Right ventricle myocardium inferior (tissue), 1 donor: ENCODE data around the gene DCX. TPM values are rescaled to one million over a fixed set of nuclear protein-coding genes. Genes with fewer than 3 reads are reported as not detected.
A peak's percentile ranks its signal among the peaks of the same experiment; 100 is the strongest.

Experiments
- ATAC-seq: fragments of 200-7000 bp; cut with Tn5 transposase; one replicate; pipeline ENCODE4 v1.9.1; 2020; ENCODE audit warnings: mild to moderate bottlenecking, moderate library complexity
- DNase-seq: peaks from one replicate; pipeline ENCODE4 v3.0.0; 2021; ENCODE audit errors: missing footprints
- intact Hi-C: fragments of 100-400 bp; cut with DNase I; formaldehyde crosslinking; loops from one replicate; pipeline ENCODE4 v1.11.0; 2022
- long read RNA-seq: library from polyadenylated mRNA; unstranded; transcript quantifications from one replicate; pipeline ENCODE4 v2.0.0, GENCODE V29; 2021
- total RNA-seq: library from RNA; stranded (reverse); fragmentation: NEBNext Ultra II Directional; extraction: Animal tissue kit (Norgen Biotek cat#: 25700); gene quantifications from one replicate; pipeline ENCODE4 v1.2.1, GENCODE V29; 2021
- donor health status: DM: no; HTN: yes; CAD: no; lungs with severe emphysema.

DCX gene
- not detected for total RNA-seq
- long read RNA-seq, result 0 reads

DNA sequence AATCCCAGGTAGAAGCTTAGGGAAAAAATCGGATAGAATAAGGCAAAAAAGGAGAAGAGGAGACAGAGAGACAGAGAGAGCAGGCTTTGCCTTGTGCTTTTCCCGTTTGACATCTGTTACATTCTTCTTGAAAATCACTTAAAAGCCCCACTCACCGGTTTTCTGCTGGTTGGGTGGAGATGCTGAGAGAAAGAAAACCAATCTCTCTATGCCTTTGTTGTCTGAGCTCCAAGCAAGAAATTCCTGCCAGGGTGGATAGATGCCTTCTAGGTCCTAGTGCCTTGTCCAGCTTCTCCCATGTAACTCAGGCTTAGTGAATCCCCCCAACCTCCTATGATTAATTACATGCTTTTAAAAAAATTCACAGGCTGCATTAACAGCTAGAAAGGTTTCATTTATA lies at the start of gene DCX:
TSS of gene DCX (minus strand) at position 210 of the 400 bp plus-strand sequence. CDS start 1,794 bp downstream, outside the sequence.
- ATAC-seq (no peak), DNase-seq (no peak)
- intact Hi-C loops, result no loop called here

- ATAC-seq, result no peak
- no peak for DNase-seq
- intact Hi-C loops, result no loop called here
Observed at GRCh38 chrX:111460607-111461006, 48.6 kb upstream of the DCX start.

DNA sequence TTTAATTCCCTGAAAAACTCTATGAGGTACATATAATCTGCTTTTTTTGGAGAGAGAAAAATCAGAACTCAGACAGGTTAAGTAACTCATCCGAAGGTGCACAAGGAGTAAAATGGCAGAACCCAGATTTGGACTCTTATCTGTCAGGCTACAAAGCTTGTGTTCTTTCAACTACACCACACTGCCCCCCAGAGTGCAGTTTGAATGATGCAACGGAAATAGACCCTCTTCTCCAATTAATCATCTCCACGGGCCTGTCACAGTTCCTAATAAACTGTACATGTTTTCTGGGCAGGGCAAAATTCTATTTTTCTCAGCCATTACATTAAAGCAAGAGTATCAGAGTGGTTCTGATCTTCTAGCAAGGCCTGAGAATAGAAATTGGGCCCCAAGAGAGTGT lies 35.3 kb upstream of the DCX start:
- intact Hi-C loops, result loop anchor here (5.0 kb wide), 1 partner anchor 185 kb away; no protein-coding TSS in a partner anchor
- ATAC-seq (no peak), DNase-seq (no peak)

DNA sequence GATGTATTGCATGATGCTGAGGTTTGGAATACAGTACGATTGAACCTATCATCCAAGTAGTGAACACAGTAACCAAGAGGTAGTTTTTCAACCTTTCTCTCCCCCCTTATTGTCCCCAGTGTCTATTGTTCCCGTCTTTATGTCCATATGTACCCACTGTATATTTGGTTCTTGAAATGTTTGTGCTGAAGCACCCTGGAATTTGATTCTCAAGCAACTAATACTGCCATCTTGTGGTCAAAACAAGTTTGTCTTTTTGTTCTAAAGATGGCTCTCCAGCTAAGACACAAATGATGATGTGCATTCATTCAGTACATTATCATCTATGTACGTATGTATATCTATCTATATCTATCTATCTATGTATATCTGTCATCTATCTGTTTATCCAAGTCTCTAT lies 33.5 kb upstream of the DCX start:
- intact Hi-C loops, result loop anchor here (5.0 kb wide), 1 partner anchor 183 kb away; no protein-coding TSS in a partner anchor
- ATAC-seq (no peak), DNase-seq (no peak)

DNA sequence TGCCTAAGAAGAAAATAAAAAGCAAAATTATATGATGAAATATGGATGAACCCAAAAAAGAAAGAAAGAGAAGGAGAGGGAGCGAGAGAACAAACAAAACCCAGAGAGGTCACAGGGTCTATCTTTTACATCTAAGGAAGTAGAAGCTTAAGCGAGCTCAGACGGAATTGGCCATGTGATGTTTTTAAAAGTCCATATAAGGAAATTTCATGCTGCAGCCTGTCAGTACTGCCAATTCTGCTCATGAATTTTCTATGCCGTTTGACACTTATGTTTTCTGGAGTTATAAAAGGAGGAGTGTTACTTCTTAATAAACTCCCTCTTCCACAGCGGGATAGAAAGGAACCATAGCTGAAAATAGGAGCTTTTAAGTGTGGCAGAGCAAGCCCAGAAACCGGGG lies 32.9 kb upstream of the DCX start:
- intact Hi-C loops, result loop anchor here (5.0 kb wide), 2 partner anchors 183 to 278 kb away; no protein-coding TSS in a partner anchor

DNA sequence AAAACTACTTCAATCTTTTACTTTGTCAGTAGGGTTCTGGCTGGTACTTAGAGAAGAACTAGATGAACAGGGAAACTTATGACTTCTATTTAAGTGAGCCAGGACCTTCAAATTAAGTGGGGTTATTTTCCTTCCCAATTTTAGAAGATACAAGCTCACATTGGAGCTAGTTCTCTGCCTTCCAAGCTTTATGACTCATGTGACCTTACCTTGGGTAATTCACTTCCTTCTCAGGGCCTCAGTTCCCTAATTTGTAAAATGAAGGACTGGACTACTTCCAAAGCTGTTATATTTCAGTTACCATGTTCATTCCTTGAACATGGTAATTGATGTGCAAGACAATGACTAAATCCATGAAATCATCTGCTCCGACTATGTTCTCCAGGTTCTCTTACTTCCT lies 32.0 kb upstream of the DCX start:
- no peak for DNase-seq
- intact Hi-C loops, result loop anchor here (5.0 kb wide), 1 partner anchor 277 kb away; no protein-coding TSS in a partner anchor
- ATAC-seq, result no peak

More for the DNA sequence above, 32.9 kb upstream of the DCX start:
- DNase-seq (no peak), ATAC-seq (no peak)

DNA sequence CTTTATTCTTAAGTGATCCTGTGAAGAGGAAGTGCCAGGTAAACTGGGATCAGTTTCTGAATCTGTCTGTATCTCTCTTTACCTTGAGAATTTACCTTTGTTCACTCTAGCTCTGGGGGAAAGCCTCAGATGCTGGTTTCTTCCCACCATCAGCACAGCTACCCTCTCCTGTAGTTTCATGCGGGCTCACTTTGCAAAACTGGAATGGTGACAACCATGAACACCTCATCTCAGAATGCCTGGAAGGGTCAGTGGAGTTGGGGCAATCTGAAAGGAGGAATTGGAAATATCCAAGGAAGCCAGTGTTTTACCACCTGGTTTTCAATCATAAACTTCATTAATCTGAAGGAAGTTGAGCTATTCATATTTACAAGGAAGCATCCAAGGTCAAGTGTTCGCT lies 30.8 kb upstream of the DCX start:
- intact Hi-C loops, result loop anchor here (5.0 kb wide), 1 partner anchor 275 kb away; no protein-coding TSS in a partner anchor
- DNase-seq (no peak), ATAC-seq (no peak)

DNA sequence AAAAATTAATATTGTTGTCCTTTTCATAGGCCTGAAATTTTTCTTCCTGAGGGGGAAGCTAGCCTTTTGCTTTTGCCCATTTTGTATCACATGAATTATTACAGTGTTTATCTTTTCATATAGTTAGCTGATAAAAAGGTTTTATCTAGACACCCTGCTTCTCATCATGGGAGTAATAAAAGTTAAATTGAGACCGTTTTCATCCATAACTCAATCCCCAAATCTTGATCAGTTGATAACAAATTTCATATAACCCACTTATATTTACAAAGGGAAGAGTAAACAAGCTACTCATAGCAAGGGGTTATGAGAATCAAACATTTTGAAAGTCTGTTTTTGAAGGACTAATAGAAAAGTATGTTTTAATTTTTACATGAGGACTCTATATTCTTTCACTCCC lies 23.5 kb upstream of the DCX start:
- no peak for DNase-seq
- ATAC-seq, result no peak
- intact Hi-C loops, result no loop called here

- DNase-seq (no peak), ATAC-seq (no peak)
- intact Hi-C loops, result no loop called here
Observed at GRCh38 chrX:111431001-111431400, 19.0 kb upstream of the DCX start.

- intact Hi-C loops, result no loop called here
- ATAC-seq, result no peak
Observed at GRCh38 chrX:111411557-111411956, 435 bp downstream of the DCX start.

DNA sequence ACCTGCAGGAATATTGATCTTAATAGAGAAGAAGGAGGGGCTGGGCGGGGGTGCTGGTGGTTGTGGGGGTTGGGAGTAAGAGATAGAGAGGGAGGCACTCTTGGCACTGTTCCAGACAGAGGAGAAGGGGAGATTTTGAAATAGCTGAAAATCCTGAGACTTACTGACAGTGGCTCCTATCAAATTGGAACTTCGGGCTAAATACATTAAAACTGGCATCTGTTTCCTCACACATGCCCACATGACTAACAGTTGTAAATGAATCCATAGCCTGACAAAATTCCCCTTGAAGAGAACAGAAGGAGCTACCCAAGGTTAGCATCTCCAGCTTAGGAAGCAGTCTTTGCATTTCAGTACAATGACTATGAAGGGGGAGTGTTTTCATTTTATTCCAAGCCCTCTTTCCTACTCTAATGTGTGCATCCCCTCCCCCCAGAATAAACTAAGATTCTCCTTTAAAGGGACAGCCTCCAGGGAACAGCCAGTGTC lies 1.4 kb downstream of the DCX start:
- intact Hi-C loops, result no loop called here
- DNase-seq (no peak), ATAC-seq (no peak)

More at GRCh38 chrX:111411557-111411956, 435 bp downstream of the DCX start:
- no peak for DNase-seq

- intact Hi-C loops, result no loop called here
- DNase-seq (no peak), ATAC-seq (no peak)
Observed at GRCh38 chrX:111409326-111409725, 2.7 kb downstream of the DCX start.

- no peak for ATAC-seq
- intact Hi-C loops, result no loop called here
- no peak for DNase-seq
Observed at GRCh38 chrX:111407948-111408347, 4.0 kb downstream of the DCX start.

GRCh38 chrX:111402344-111402743 lies 9.6 kb downstream of the DCX start:
- intact Hi-C loops, result no loop called here

DNA sequence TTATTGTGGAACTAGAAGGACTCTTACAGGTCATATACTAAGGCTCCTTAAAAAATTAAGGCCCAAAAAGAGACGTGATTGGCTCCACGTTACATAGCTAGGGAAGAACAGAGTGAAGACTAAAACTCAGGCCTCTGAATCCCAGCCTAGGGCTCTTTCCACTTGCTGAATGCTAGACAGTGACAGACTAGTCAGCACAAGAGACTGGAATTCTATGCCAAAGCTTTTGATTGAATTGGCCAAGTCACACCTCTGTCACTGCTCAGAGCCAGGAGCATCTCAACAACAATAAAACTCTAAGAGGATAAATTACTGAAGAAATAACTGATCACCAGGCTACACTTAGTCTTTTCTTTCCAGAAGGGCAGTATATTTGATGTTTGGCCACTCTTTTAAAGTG lies 16.8 kb downstream of the DCX start:
- ATAC-seq (no peak), DNase-seq (no peak)
- intact Hi-C loops, result no loop called here

More at GRCh38 chrX:111402344-111402743, 9.6 kb downstream of the DCX start:
- ATAC-seq, result no peak
- no peak for DNase-seq

DNA sequence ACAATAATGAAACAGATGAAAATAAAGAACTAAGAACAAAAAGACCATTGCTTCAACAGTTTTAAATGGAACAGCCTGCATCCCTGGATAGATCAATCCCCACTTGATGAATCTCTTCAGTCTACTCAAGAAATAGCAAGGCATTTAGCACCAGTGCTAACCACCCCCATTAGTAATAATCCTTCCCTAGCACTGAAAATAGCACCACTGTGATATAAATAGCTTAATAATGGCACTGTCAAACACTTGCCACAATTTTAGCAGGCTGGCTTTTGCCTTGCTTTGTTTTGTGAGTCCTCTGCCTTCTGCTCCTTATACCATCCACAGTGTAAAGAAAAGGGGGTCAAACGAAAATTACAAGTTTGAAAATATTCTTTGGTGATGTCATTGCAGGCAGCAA lies 17.4 kb downstream of the DCX start:
- ATAC-seq, result peak; percentile 37
- intact Hi-C loops, result no loop called here
- no peak for DNase-seq

DNA sequence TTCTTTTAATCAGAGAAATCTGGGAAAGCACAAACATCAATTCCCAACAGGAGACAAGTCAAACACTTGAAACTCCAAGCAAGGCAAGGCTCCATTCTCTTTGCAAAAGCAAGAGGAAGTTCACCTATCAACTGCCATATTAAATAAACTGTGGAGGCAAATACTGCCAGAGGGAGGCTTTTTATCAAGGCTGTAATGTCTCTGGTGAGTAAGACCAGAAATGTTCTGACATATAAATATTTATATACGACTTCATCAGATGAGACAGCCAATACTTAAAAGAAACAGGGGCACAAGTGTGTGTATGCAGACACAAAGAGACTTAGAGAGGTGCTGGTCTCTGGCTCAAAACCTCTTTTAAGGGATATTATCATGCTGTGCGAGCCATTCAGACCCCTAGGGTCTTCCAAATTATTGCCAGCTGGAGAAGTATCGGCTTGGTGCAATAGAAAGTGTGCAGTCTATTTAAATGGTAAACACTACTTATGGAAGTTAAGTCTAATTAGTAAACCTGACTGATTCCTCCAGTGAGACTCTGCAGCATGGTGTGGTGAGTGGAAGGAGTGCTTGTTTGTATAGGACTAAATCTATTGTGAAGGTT lies 24.4 kb downstream of the DCX start:
- ATAC-seq (no peak), DNase-seq (no peak)
- intact Hi-C loops, result no loop called here

DNA sequence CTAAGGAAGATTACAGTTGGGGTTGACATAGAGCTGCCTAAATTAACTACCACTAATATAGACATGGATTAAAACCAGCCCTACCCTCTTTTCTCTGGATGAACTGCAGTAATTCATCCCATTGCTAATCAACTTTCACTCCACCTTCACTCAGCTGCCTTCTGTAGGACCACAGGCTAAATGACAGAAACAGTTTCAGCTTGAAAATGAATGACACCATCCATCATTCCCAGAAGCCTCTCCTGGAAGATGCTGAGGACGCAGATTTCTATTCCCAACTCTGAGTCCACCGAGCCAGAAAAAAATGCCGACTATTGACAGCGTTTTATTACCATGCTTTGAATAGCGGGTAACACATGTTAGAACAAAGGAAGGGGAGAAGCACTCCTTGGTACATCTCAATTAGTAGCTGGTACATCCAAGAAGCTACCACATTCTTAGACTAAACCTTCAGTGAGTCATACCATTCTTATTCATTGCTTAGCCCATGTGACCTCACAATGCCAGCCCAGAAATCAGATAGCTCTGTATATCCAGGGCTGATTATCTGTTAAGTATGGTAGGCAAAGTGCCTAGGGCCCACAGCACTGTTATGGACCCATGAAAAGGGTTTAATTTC lies 25.3 kb downstream of the DCX start:
- ATAC-seq, result no peak
- intact Hi-C loops, result no loop called here
- DNase-seq, result no peak

DNA sequence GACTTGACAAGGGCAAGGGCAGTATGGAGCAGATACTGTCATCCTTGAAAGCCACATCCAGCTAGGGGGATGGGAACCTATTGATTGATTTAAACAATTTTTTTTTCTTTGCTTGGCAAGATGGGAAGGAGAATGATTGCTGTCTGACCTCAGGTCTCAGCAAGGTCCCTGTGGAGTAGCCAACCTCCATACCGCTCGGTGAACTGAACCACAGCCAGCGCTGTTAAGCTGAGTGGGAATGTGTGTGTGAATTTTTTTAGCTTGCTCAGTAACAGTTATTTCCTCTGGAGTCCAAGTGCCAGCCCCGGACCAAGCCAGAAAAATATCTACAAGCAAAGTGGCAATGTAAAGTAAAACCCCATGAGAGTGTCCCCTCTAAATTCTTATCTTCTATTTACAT lies 25.9 kb downstream of the DCX start:
- ATAC-seq, result no peak
- DNase-seq, result no peak
- intact Hi-C loops, result no loop called here

DNA sequence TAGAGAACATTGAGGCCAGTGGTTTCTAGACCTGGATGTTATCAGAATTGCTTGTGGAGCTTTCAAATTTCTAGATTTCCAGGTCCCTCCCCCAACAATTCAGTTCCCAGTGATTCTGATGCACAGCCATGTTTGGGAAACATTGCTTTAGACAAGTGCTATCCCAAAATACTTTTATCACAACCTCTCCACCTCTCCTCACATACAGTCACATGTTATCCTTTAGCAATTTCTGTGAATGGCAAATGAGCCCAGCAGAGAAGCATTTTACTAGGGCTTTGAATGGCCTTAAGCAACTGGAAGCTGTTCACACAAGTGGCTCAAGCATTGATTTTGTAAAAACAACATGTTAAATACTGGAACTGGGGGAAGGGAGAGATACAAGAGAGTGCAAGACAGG lies 29.7 kb downstream of the DCX start:
- ATAC-seq (no peak), DNase-seq (no peak)
- intact Hi-C loops, result no loop called here
